Medulla oblongata (tissue), 1 donor: ENCODE measurements around the gene BNIPL.

Experiments
- DNase-seq: peaks from one replicate; pipeline ENCODE4 v3.0.0-alpha.2; 2015; ENCODE audit errors: extremely low spot score

Gene BNIPL

GRCh38 chr1:151009674-151010345, 26.6 kb upstream of the BNIPL start:
- DNase-seq = no peak

- no peak for DNase-seq
These were observed 26.1 kb upstream of the BNIPL start for GRCh38 chr1:151010346-151010726.

DNA sequence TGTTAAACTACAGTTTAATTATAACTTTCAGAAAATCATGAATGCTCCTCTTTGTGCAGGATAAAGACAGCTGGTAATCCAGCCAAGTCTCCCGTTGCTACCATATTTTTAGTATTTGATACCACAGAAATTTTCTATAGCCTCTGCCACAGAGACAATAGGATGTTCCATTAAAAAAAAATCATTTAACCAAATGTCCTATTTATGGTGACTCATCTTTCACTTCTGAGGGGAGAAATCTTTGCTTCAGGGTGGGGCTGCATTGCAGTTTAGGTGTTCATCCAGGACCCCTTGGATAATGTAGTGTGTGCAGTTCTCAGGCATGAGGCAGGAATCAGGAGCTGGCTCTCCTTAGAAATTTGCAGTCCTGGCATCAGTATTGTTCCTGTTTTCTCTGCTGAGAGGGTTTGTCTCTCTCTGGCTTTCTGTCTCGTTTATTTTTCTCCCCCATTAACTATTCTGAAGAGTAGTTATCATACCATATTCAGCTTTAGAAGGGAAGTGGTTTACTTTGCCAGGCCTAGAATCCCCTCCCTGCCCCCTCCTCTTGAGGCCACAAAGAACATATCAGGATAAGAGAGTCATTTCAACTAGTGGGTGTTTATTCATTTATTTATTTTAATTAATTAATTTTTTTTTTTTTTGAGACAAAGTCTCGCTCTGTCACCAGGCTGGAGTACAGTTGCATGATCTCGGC, 25.1 kb upstream of the BNIPL start:
- DNase-seq = no peak

- no peak for DNase-seq
These were observed 23.5 kb upstream of the BNIPL start for GRCh38 chr1:151012684-151013471.

GRCh38 chr1:151013518-151013917, 22.9 kb upstream of the BNIPL start:
- no peak for DNase-seq

GRCh38 chr1:151024540-151025146, 11.7 kb upstream of the BNIPL start:
- peak; percentile 91 for DNase-seq

- DNase-seq = no peak
These were observed 9.9 kb upstream of the BNIPL start for GRCh38 chr1:151026460-151026859.

DNA sequence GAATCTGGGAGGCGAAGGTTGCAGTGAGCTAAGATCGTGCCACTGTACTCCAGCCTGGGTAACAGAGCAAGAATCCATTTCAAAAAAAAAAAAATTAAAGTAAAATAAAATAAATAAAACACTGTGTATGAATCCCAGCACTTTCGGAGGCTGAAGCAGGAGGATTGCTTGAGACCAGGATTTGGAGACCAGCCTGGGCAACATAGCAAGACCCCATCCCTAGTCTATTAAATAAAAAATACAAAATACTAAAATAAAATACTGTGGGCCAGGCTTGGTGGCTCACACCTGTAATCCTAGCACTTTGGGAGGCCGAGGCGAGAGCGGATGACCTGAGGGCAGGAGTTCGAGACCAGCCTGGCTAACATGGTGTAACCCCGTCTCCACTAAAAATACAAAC, 4.2 kb upstream of the BNIPL start:
- no peak for DNase-seq

DNA sequence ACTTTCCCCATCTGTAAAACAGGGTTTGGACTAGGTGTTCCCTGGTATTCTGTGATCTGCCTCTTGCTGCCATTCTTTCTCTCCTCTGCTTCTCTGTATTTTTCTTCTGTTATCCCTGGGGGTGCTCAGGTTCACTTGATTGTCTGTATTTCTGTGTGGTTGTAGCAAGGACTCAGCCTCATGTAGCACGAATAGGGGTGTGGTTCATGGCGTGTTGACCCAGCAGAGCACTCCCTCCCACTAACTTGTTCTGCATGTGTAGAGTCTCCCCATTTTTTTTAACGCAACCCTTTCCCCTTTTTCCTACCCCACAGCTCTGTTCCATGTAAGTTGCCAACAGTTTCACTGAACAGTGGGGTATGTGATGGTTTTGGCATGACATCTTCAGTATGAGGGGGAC, 1.2 kb upstream of the BNIPL start:
- DNase-seq = no peak

DNA sequence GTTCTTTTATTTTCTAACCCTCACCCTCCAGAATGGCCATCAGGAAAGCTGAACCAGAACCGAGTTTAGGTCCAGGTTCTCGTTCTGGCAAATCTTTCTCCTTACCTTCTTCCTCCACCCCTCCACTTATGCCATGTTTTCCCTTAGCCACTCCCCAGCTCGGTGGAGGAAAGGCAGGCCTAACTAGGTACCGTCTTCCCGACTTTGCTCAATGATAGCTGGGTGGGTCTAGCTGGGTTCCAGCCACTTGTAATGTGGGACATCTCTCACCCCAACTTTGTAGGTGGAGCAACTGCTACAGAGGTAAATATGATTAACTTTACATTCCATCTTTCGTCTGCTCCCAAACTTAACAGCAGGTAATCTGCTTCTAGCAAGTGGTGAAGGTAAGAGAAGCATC, 646 bp downstream of the BNIPL start:
- no peak for DNase-seq

DNA sequence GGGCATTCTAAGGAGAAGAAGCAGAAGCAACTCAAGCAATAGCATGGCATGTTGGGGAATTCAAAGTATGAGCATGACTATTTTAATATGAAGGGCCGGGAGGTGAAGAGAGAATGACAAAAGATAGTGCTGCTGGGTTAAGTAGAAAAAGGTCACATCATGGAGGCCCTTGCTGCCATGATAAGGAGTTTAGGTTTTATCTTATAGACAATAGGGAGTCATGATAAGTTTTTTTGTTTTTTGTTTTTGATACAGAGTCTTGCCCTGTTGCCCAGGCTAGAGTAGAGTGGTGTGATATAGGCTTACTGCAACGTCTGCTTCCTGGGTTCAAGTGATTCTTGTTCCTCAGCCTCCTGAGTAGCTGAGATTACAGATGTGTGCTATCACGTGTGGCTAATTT, 3.1 kb downstream of the BNIPL start:
- DNase-seq = no peak

GRCh38 chr1:151043163-151043562, 6.8 kb downstream of the BNIPL start:
- DNase-seq = no peak

- DNase-seq = peak; percentile 85
These were observed 11.2 kb downstream of the BNIPL start, which contains the start of gene C1orf56 for GRCh38 chr1:151047591-151047924. Gene C1orf56, plus strand, starts transcription at chr1:151047751. Its CDS starts 97 bp downstream, at chr1:151047848.

GRCh38 chr1:151047925-151048644, 11.7 kb downstream of the BNIPL start:
- DNase-seq = peak; percentile 70

DNA sequence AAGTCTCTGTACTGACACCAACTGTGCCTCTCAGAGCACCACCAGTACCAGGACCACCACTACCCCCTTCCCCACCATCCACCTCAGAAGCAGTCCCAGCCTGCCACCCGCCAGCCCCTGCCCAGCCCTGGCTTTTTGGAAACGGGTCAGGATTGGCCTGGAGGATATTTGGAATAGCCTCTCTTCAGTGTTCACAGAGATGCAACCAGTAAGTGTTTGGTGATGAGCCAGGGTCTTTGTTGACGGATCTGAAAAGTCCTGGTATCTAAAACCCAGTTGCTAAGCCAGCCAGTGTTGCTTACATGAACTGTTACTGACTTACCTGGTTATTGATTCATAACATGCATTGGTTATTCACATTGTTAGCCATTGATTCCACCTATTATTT, 12.3 kb downstream of the BNIPL start:
- no peak for DNase-seq

DNA sequence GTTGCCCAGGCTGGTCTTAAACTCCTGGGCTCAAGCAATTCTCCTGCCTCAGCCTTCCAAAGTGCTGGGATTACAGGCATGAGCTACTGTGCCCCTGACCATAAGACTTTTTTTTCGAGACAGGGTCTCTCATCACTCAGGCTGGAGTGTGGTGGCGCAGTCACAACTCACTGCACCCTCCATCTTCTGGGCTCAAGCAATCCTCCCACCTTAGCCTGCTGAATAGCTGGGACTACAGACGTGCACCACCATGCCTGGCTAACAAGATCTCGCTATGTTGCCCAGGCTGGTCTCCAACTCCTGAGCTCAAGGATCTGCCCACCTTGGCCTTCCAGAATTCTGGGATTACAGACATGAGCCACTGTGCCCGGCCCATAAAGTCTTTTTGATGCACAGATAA, 13.1 kb downstream of the BNIPL start:
- DNase-seq = no peak

- no peak for DNase-seq
These were observed 13.8 kb downstream of the BNIPL start for GRCh38 chr1:151050051-151050688.

DNA sequence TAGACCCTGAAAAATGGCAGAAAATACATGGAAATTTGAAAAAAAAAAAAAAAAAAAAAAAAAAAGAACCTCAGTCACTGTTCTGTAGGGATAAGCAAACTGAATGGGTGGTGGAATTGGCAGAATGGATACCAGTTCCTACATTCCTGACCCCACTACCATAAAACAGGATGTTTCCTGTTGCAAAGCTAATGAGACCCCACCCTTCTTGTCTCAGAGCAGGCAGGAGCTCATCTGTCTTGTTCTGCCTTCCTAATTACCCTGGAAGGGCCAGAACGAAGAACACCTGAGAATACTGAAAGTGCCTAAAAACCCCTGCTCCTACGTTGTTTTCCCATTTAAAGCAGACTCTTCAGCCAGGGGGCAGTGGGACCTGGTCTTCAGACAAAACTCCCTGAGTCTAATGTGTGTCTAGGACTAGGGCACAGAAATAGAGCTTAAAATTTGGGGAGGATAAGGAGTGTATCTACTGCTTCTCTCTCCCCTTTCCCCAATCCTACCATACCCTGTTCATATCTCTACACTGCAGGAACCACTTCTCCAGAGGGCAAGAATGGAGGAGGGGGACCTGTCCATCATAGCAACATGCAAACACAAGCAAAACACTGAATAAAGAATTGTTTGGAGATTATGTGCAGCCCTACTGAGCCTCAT, 15.1 kb downstream of the BNIPL start:
- no peak for DNase-seq

GRCh38 chr1:151054971-151055547, 18.7 kb downstream of the BNIPL start:
- DNase-seq = no peak

DNA sequence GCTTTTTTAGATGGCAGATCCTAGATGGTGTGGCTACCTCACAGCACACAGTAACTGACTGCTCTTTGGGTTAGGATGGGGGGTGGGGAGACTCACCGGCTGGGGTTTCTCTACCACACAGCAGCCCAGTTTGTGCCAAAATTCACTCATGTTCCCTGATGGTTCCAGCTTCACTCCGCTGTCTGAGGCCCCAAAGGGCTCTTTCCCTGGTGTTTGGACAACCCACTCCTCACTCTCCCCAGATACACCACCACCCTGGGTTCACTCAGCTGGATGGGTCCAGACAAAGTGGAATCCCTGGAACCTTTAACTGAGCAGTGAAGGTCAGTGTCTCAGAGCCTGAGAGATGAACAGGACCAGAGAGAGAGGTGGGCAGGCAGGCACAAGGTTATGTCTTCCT, 19.2 kb downstream of the BNIPL start:
- DNase-seq = no peak
